Epithelial cell of proximal tubule (primary cell): ENCODE data around the gene SETBP1. TPM values are rescaled to one million over a fixed set of nuclear protein-coding genes. Genes with fewer than 3 reads are reported as not detected.

Experiments
- DNase-seq: peaks from one replicate; pipeline ENCODE4 v3.0.0-alpha.2; 2011; ENCODE audit warnings: low read depth
- H3K4me3 ChIP-seq: 2 replicates; pipeline ENCODE4 v1.5.1; 2011; ENCODE audit warnings: low read depth, mild to moderate bottlenecking, low read length
- CTCF ChIP-seq: conservative IDR thresholded peaks from 2 replicates; pipeline ENCODE4 v1.5.1; 2012; ENCODE audit warnings: low read depth, mild to moderate bottlenecking, low read length
- total RNA-seq: library from RNA; depleted of rRNA; stranded (reverse); fragments of >200 nt; gene quantifications from 2 replicates; pipeline ENCODE4 v1.2.3, GENCODE V29; 2015

SETBP1 gene
- total RNA-seq, 1 donor from 2014 or later, result 2.4 TPM

- no peak for DNase-seq
- no peak overlapping the region for H3K4me3 ChIP-seq
- TF ChIP-seq CTCF, result no peak
Measured at GRCh38 chr18:44704135-44704789, 23.6 kb downstream of the SETBP1 start.

GRCh38 chr18:44705075-44705675 lies 24.5 kb downstream of the SETBP1 start:
- TF ChIP-seq CTCF, result no peak
- DNase-seq, result no peak
- no peak overlapping the region for H3K4me3 ChIP-seq

- no peak for TF ChIP-seq CTCF
- DNase-seq, result no peak
- no peak overlapping the region for H3K4me3 ChIP-seq
Measured at GRCh38 chr18:44708451-44709083, 27.9 kb downstream of the SETBP1 start.

GRCh38 chr18:44709307-44710126 lies 28.8 kb downstream of the SETBP1 start:
- DNase-seq, result no peak
- TF ChIP-seq CTCF, result no peak
- no peak overlapping the region for H3K4me3 ChIP-seq

GRCh38 chr18:44710931-44711330 lies 30.2 kb downstream of the SETBP1 start:
- DNase-seq, result no peak

GRCh38 chr18:44712025-44712424 lies 31.3 kb downstream of the SETBP1 start:
- no peak for TF ChIP-seq CTCF
- no peak for DNase-seq

More at GRCh38 chr18:44710931-44711330, 30.2 kb downstream of the SETBP1 start:
- TF ChIP-seq CTCF, result no peak
- no peak overlapping the region for H3K4me3 ChIP-seq

More at GRCh38 chr18:44712025-44712424, 31.3 kb downstream of the SETBP1 start:
- H3K4me3 ChIP-seq, result no peak overlapping the region
